Thoracic aorta (tissue), 2 donors: ENCODE measurements around the gene SIRT2. TPM values are rescaled to one million over a fixed set of nuclear protein-coding genes. Genes with fewer than 3 reads are reported as not detected.

Experiments used
- ATAC-seq: fragments of 150-250 bp; one replicate; pipeline ENCODE4 v1.8.0; 2017; ENCODE audit warnings: low read depth; ENCODE audit not compliant: insufficient number of reproducible peaks, low FRiP score
- DNase-seq: peaks from one replicate; pipeline ENCODE4 v3.0.0-alpha.2; 2020; ENCODE audit warnings: low spot score
- H3K27ac ChIP-seq, 2 donors: fragments of 200-600 bp; sonication (generic); 1 replicate in 1 of 2; 2 replicates in 1 of 2; pipeline ENCODE4 v1.5.1; 2016; ENCODE audit warnings: mild to moderate bottlenecking in 2 of 2, moderate library complexity in 2 of 2
- H3K27me3 ChIP-seq: fragments of 200-600 bp; sonication (generic); replicated peaks from 2 replicates; pipeline ENCODE4 v1.6.0; 2016; ENCODE audit warnings: mild to moderate bottlenecking; ENCODE audit not compliant: insufficient read depth
- H3K36me3 ChIP-seq: fragments of 200-600 bp; sonication (generic); one replicate; pipeline ENCODE4 v1.5.1; 2016
- H3K4me1 ChIP-seq, 2 donors: fragments of 200-600 bp; sonication (generic); 1 replicate in 1 of 2; 2 replicates in 1 of 2; pipeline versions ENCODE4 v1.5.1 to v1.6.0; 2016; ENCODE audit warnings: low read depth in 2 of 2, mild to moderate bottlenecking in 1 of 2; ENCODE audit not compliant: control insufficient read depth in 1 of 2
- H3K4me3 ChIP-seq: fragments of 200-600 bp; sonication (generic); 2 replicates; pipeline ENCODE4 v1.5.1; 2016; ENCODE audit warnings: mild to moderate bottlenecking
- H3K9me3 ChIP-seq: fragments of 200-600 bp; sonication (generic); 2 replicates; pipeline ENCODE4 v1.5.1; 2016
- CTCF ChIP-seq: fragments of 200-600 bp; sonication (generic); IDR thresholded peaks from one replicate; pipeline ENCODE4 v1.5.1; 2019; ENCODE audit warnings: antibody characterized with exemption
- total RNA-seq, 2 donors: library from RNA; depleted of rRNA; stranded (reverse); fragments of >200 nt; gene quantifications; one replicate each; pipeline versions ENCODE4 v1.1.0 to v1.2.3, GENCODE V29; 2016

SIRT2 gene
- total RNA-seq, 2 donors from 2014 or later: 42.8 to 68.4 TPM

DNA sequence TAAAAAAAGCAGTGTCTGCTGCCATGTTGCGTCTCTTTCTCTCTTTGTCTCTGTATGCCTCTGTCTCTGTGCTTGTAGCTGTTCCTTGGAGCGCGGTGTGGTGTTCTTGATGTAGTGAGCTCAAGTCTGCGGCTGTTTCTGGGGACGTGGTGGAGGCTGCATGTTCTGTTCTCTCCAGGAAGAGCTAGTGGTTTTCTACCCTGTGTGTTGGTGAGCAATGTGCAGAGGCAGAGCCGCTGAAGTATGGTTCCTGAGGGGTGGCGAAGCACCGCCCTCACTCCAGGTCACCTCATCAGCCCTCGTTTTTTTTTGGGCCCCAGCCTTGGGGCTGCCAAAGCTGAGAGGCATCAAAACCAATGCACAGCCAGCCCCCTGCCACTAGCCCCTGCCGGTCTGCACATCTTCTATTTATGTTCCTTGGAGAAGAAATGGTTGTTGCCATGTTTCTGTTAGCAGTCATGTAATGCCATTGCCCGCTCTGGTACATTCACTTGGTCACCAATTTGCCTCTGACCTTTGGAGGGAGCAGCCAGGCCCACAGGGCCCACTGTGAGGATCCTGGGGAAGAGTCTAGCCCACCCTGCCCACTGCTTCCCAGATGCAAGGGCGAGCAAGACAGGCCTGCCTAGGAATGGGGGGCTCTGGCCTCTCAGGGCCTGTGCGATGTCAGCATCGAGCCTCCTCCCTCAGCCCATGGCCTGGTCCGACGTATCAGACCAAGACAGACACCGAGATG lies 56.8 kb downstream of the SIRT2 start:
- DNase-seq (no peak), ATAC-seq (no peak)
- Histone ChIP-seq H3K4me1 (peaks cover 12 to 23% of the 10 kb centered on the region in 2 donors), H3K27ac (no peak overlapping the region), H3K4me3 (no peak overlapping the region), H3K36me3 (peaks cover 97% of the 10 kb centered on the region), H3K27me3 (no peaks in the 10 kb centered on the region), H3K9me3 (no peaks in the 10 kb centered on the region)
- no peak for TF ChIP-seq CTCF

- peaks cover 5 to 23% of the 10 kb centered on the region in 2 donors for H3K4me1 ChIP-seq
- TF ChIP-seq CTCF: no peak
- H3K9me3 ChIP-seq: no peaks in the 10 kb centered on the region
- no peak for DNase-seq
- H3K27ac ChIP-seq: no peak overlapping the region
- ATAC-seq: no peak
- H3K27me3 ChIP-seq: no peaks in the 10 kb centered on the region
- H3K4me3 ChIP-seq: no peak overlapping the region
- peaks cover 98% of the 10 kb centered on the region for H3K36me3 ChIP-seq
Observed at GRCh38 chr19:38841787-38842438, 57.5 kb downstream of the SIRT2 start.

- H3K36me3 ChIP-seq: peaks cover 94% of the 10 kb centered on the region
- peak overlapping the region in 1 of 2 donors; percentile 49 for H3K27ac ChIP-seq
- no peak for TF ChIP-seq CTCF
- peaks cover 2 to 23% of the 10 kb centered on the region in 2 donors for H3K4me1 ChIP-seq
- H3K4me3 ChIP-seq: no peak overlapping the region
- ATAC-seq: no peak
- no peak for DNase-seq
- no peaks in the 10 kb centered on the region for H3K9me3 ChIP-seq
- no peaks in the 10 kb centered on the region for H3K27me3 ChIP-seq
Observed at GRCh38 chr19:38841180-38841766, 58.1 kb downstream of the SIRT2 start.

DNA sequence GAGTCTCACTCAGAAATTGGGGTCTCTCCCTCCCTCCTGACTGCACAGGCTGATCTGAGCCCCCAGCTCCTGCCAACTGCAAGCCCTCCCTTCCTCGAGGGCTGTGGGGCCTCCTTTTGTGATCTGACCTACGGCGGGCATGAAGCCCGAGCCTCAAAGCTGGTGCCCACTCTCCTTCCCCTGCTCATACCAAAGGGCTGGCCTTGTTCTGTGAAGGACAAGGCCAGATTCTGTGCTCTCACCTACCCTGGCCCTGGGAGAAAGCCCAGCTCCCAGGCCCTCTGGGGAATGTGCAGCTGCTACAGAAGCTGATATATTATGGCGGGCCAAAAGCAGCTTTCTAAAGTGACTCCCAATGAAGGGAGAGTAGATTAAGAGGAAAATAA lies 58.8 kb downstream of the SIRT2 start:
- ATAC-seq: no peak
- H3K4me3 ChIP-seq: no peak overlapping the region
- no peaks in the 10 kb centered on the region for H3K9me3 ChIP-seq
- DNase-seq: no peak
- H3K27ac ChIP-seq: peak overlapping the region in 1 of 2 donors; percentile 49
- no peak for TF ChIP-seq CTCF
- H3K27me3 ChIP-seq: no peaks in the 10 kb centered on the region
- peaks cover 0 to 24% of the 10 kb centered on the region in 2 donors for H3K4me1 ChIP-seq
- peaks cover 87% of the 10 kb centered on the region for H3K36me3 ChIP-seq
